WTC11 (cell line): ENCODE data around the gene SPIRE1. TPM values are rescaled to one million over a fixed set of nuclear protein-coding genes. Genes with fewer than 3 reads are reported as not detected.

Experiments
- ATAC-seq: fragments of 200-7000 bp; cut with Tn5 transposase; 2 replicates; pipeline ENCODE4 v1.10.0; 2021; ENCODE audit warnings: mild to moderate bottlenecking, moderate library complexity
- CTCF ChIA-PET: fragments of 300-600 bp; sonication (Branson Sonifier 250); formaldehyde crosslinking; loops from one replicate; lab custom pipeline; 2021; ENCODE audit warnings: antibody characterized with exemption; lab: Charles Lee
- POLR2A ChIA-PET: fragments of 350-600 bp; sonication (Branson Sonifier 250); formaldehyde crosslinking; loops from one replicate; lab custom pipeline; 2021; ENCODE audit warnings: antibody characterized with exemption; lab: Charles Lee
- DNase-seq: peaks from one replicate; pipeline ENCODE4 v3.0.0; 2021; ENCODE audit warnings: low spot score
- H3K27ac Mint-ChIP-seq: 2 replicates; pipeline ENCODE4 v1.8.0; 2021; ENCODE audit warnings: mixed read lengths
- H3K27me3 Mint-ChIP-seq: 2 replicates; pipeline ENCODE4 v1.8.0; 2021; ENCODE audit warnings: low read depth, mild to moderate bottlenecking, moderate library complexity, mixed read lengths
- H3K36me3 Mint-ChIP-seq: 2 replicates; pipeline ENCODE4 v1.8.0; 2021; ENCODE audit warnings: mixed read lengths
- H3K4me1 Mint-ChIP-seq: 2 replicates; pipeline ENCODE4 v1.8.0; 2022; ENCODE audit warnings: mixed read lengths
- H3K4me3 Mint-ChIP-seq: 2 replicates; pipeline ENCODE4 v1.8.0; 2021; ENCODE audit warnings: mild to moderate bottlenecking, moderate library complexity, mixed read lengths
- H3K9me3 Mint-ChIP-seq: 2 replicates; pipeline ENCODE4 v1.8.0; 2021; ENCODE audit warnings: mixed read lengths
- ARID4B ChIP-seq: sonication (generic); formaldehyde crosslinking; IDR thresholded peaks from 2 replicates; pipeline ENCODE4 v1.8.0; 2023; ENCODE audit warnings: missing genetic modification reagents, mild to moderate bottlenecking, borderline replicate concordance
- ATF3 ChIP-seq: sonication (generic); formaldehyde crosslinking; conservative IDR thresholded peaks from 2 replicates; pipeline ENCODE4 v1.8.1; 2022; ENCODE audit warnings: mild to moderate bottlenecking, missing genetic modification reagents
- CDX4 ChIP-seq: fragments of 250-450 bp; sonication (Bioruptor Pico); IDR thresholded peaks from 2 replicates; pipeline ENCODE4 v1.9.0; 2021; ENCODE audit warnings: moderate library complexity, mild to moderate bottlenecking, inconsistent platforms, borderline replicate concordance
- ESRRA ChIP-seq: sonication (generic); formaldehyde crosslinking; IDR thresholded peaks from 2 replicates; pipeline ENCODE4 v1.8.1; 2022; ENCODE audit warnings: mild to moderate bottlenecking, missing genetic modification reagents, borderline replicate concordance
- USF2 ChIP-seq: sonication (generic); formaldehyde crosslinking; IDR thresholded peaks from 2 replicates; pipeline ENCODE4 v1.8.1; 2023; ENCODE audit warnings: mild to moderate bottlenecking, missing genetic modification reagents, moderate library complexity
- ZNF138 ChIP-seq: sonication (generic); formaldehyde crosslinking; conservative IDR thresholded peaks from 2 replicates; pipeline ENCODE4 v1.8.1; 2022; ENCODE audit warnings: mild to moderate bottlenecking, moderate library complexity, missing genetic modification reagents
- ZNF232 ChIP-seq: sonication (generic); formaldehyde crosslinking; IDR thresholded peaks from 2 replicates; pipeline ENCODE4 v1.8.0; 2022; ENCODE audit warnings: mild to moderate bottlenecking, missing genetic modification reagents
- ZNF317 ChIP-seq: sonication (generic); formaldehyde crosslinking; IDR thresholded peaks from 2 replicates; pipeline ENCODE4 v1.8.1; 2023; ENCODE audit warnings: low read depth, mild to moderate bottlenecking, moderate library complexity, missing genetic modification reagents, borderline replicate concordance
- ZNF416 ChIP-seq: fragments of 250-450 bp; sonication (Bioruptor Pico); IDR thresholded peaks from 2 replicates; pipeline ENCODE4 v1.9.0; 2021; ENCODE audit warnings: mild to moderate bottlenecking, inconsistent platforms
- ZNF671 ChIP-seq: fragments of 250-450 bp; sonication (Bioruptor Pico); IDR thresholded peaks from 2 replicates; pipeline ENCODE4 v1.8.0; 2021; ENCODE audit warnings: mild to moderate bottlenecking
- total RNA-seq: library from RNA; stranded (reverse); gene quantifications from 3 replicates; pipeline ENCODE4 v1.2.3, GENCODE V29; 2021
- TF ChIP-seq, protein P1 (sequence below): fragments of 250-450 bp; sonication (Bioruptor Pico); IDR thresholded peaks from 2 replicates; pipeline ENCODE4 v2.1.2; 2022; ENCODE audit warnings: mild to moderate bottlenecking, moderate library complexity
- TF ChIP-seq, protein P2 (sequence below): sonication (generic); formaldehyde crosslinking; IDR thresholded peaks from 2 replicates; pipeline ENCODE4 v1.8.0; 2022; ENCODE audit warnings: missing genetic modification reagents
- TF ChIP-seq, protein P3 (sequence below): sonication (generic); formaldehyde crosslinking; IDR thresholded peaks from 2 replicates; pipeline ENCODE4 v1.8.1; 2022; ENCODE audit warnings: mild to moderate bottlenecking, missing genetic modification reagents, moderate library complexity, borderline replicate concordance

SPIRE1 gene
- total RNA-seq, 1 experiment from 2014 or later: 19.3 TPM

DNA sequence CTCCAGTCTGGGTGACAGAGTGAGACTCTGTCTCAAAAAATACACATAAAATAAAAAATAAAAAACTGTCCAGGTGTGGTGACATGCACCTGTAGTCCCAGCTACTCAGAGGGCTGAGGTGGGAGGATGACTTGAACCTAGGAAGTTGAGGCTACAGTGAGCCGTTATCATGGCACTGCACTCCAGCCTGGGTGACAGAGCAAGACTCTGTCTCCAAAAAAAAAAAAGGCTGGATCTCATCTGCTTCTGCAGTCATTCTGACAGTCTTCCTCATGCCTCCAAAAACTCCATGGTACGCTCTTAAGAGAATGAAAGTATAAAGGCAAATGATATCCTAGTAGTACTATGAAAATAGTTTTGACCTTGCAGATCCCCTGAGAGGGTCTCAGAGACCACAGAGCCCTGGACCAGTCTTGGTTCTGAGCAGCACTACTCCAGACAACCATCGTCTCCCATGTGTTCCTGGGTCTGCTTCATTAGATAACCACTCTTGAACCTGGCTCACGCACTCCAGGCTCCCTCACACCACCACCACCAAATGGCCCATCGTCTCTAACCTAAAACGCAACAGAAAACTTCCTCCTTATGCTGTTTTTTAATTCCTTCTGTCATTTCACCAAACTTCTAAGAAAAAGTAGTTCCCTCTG lies 26.0 kb downstream of the SPIRE1 start:
- no peak for ATAC-seq
- peaks cover 5% of the 10 kb centered on the region; the same call in 1 of the 2 replicates for H3K9me3 Mint-ChIP-seq
- H3K27me3 Mint-ChIP-seq: no peaks in the 10 kb centered on the region
- H3K4me3 Mint-ChIP-seq: no peak overlapping the region
- ChIA-PET CTCF (no interaction called here), POLR2A (no interaction called here)
- H3K27ac Mint-ChIP-seq: 0 out of 2 replicates have a peak overlapping the region, but pooled peaks have one; percentile 34
- H3K36me3 Mint-ChIP-seq: peaks cover 16% of the 10 kb centered on the region
- DNase-seq: no peak
- H3K4me1 Mint-ChIP-seq: peaks cover 5% of the 10 kb centered on the region; the same call in 1 of the 2 replicates
- TF ChIP-seq, protein P1, sequence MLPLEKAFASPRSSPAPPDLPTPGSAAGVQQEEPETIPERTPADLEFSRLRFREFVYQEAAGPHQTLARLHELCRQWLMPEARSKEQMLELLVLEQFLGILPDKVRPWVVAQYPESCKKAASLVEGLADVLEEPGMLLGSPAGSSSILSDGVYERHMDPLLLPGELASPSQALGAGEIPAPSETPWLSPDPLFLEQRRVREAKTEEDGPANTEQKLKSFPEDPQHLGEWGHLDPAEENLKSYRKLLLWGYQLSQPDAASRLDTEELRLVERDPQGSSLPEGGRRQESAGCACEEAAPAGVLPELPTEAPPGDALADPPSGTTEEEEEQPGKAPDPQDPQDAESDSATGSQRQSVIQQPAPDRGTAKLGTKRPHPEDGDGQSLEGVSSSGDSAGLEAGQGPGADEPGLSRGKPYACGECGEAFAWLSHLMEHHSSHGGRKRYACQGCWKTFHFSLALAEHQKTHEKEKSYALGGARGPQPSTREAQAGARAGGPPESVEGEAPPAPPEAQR (CRISPR knock-in tag): no peak
- no peak for TF ChIP-seq ZNF416 (CRISPR knock-in tag)
- no peak for TF ChIP-seq ZNF317
- TF ChIP-seq ZNF671 (CRISPR knock-in tag): no peak
- TF ChIP-seq ARID4B: no peak
- no peak for TF ChIP-seq CDX4 (CRISPR knock-in tag)
- TF ChIP-seq ATF3 (CRISPR knock-in tag): no peak

GRCh38 chr18:12630136-12630535 lies 27.8 kb downstream of the SPIRE1 start:
- ChIA-PET CTCF (no interaction called here), POLR2A (no interaction called here)
- ATAC-seq (no peak), DNase-seq (no peak)
- H3K36me3 Mint-ChIP-seq: peaks cover 16% of the 10 kb centered on the region
- no peak overlapping the region for H3K27ac Mint-ChIP-seq
- H3K4me3 Mint-ChIP-seq: no peak overlapping the region
- peaks cover 5% of the 10 kb centered on the region; the same call in 1 of the 2 replicates for H3K4me1 Mint-ChIP-seq
- no peaks in the 10 kb centered on the region for H3K27me3 Mint-ChIP-seq
- peaks cover 5% of the 10 kb centered on the region; the same call in 1 of the 2 replicates for H3K9me3 Mint-ChIP-seq
- TF ChIP-seq, protein P2, sequence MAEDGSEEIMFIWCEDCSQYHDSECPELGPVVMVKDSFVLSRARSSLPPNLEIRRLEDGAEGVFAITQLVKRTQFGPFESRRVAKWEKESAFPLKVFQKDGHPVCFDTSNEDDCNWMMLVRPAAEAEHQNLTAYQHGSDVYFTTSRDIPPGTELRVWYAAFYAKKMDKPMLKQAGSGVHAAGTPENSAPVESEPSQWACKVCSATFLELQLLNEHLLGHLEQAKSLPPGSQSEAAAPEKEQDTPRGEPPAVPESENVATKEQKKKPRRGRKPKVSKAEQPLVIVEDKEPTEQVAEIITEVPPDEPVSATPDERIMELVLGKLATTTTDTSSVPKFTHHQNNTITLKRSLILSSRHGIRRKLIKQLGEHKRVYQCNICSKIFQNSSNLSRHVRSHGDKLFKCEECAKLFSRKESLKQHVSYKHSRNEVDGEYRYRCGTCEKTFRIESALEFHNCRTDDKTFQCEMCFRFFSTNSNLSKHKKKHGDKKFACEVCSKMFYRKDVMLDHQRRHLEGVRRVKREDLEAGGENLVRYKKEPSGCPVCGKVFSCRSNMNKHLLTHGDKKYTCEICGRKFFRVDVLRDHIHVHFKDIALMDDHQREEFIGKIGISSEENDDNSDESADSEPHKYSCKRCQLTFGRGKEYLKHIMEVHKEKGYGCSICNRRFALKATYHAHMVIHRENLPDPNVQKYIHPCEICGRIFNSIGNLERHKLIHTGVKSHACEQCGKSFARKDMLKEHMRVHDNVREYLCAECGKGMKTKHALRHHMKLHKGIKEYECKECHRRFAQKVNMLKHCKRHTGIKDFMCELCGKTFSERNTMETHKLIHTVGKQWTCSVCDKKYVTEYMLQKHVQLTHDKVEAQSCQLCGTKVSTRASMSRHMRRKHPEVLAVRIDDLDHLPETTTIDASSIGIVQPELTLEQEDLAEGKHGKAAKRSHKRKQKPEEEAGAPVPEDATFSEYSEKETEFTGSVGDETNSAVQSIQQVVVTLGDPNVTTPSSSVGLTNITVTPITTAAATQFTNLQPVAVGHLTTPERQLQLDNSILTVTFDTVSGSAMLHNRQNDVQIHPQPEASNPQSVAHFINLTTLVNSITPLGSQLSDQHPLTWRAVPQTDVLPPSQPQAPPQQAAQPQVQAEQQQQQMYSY (CRISPR knock-in tag): no peak
- TF ChIP-seq ARID4B (no peak), ZNF232 (CRISPR knock-in tag) (no peak), USF2 (CRISPR knock-in tag) (no peak), ESRRA (no peak), ZNF138 (CRISPR knock-in tag) (no peak)
- TF ChIP-seq, protein P3, sequence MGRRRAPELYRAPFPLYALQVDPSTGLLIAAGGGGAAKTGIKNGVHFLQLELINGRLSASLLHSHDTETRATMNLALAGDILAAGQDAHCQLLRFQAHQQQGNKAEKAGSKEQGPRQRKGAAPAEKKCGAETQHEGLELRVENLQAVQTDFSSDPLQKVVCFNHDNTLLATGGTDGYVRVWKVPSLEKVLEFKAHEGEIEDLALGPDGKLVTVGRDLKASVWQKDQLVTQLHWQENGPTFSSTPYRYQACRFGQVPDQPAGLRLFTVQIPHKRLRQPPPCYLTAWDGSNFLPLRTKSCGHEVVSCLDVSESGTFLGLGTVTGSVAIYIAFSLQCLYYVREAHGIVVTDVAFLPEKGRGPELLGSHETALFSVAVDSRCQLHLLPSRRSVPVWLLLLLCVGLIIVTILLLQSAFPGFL: no peak
